HG02973 (cell line): ENCODE data around the gene HIC1.
A peak's percentile ranks its signal among the peaks of the same experiment; 100 is the strongest.

Experiments
- ATAC-seq: cut with Tn5 transposase; IDR thresholded peaks from one replicate; pipeline ENCODE4 v1.9.1; 2021; ENCODE audit warnings: moderate library complexity; ENCODE audit not compliant: unreplicated experiment

Gene HIC1

GRCh38 chr17:2025220-2025621 is 29.7 kb upstream of the HIC1 start, which contains the start of gene RTN4RL1:
Gene RTN4RL1, minus strand, starts transcription at chr17:2025334. Its CDS starts 469 bp downstream, at chr17:2024865.
- no peak for ATAC-seq

- ATAC-seq, result no peak
Observed at GRCh38 chr17:2025622-2026309, 29.1 kb upstream of the HIC1 start.

- ATAC-seq, result no peak
Observed at GRCh38 chr17:2027528-2028233, 27.2 kb upstream of the HIC1 start.

- ATAC-seq, result no peak
Observed at GRCh38 chr17:2028234-2028614, 26.7 kb upstream of the HIC1 start.

- ATAC-seq, result no peak
Observed at GRCh38 chr17:2028737-2029136, 26.2 kb upstream of the HIC1 start.

- ATAC-seq, result peak; percentile 64
Observed at GRCh38 chr17:2029911-2030778, 24.8 kb upstream of the HIC1 start, which contains the start of gene DPH1. Gene DPH1, plus strand, starts transcription at chr17:2030153. Its CDS starts 17 bp downstream, at chr17:2030170.

GRCh38 chr17:2030779-2031163 is 24.1 kb upstream of the HIC1 start:
- ATAC-seq, result no peak

- ATAC-seq, result no peak
Observed at GRCh38 chr17:2033153-2033552, 21.8 kb upstream of the HIC1 start.

GRCh38 chr17:2034157-2034556 is 20.7 kb upstream of the HIC1 start:
- ATAC-seq, result no peak

GRCh38 chr17:2034806-2035540 is 19.9 kb upstream of the HIC1 start:
- no peak for ATAC-seq

- no peak for ATAC-seq
Observed at GRCh38 chr17:2035541-2036488, 19.1 kb upstream of the HIC1 start.

- ATAC-seq, result no peak
Observed at GRCh38 chr17:2037155-2037554, 17.7 kb upstream of the HIC1 start.

GRCh38 chr17:2040219-2040827 is 14.6 kb upstream of the HIC1 start:
- no peak for ATAC-seq

- no peak for ATAC-seq
Observed at GRCh38 chr17:2040942-2041560, 13.9 kb upstream of the HIC1 start.

GRCh38 chr17:2041561-2042389 is 13.1 kb upstream of the HIC1 start, which contains the start of gene OVCA2:
Gene OVCA2, plus strand, starts transcription at chr17:2042022. Its CDS starts 26 bp downstream, at chr17:2042048.
- peak; percentile 84 for ATAC-seq

GRCh38 chr17:2042390-2042847 is 12.5 kb upstream of the HIC1 start:
- no peak for ATAC-seq

- ATAC-seq, result no peak
Observed at GRCh38 chr17:2042933-2043332, 12.0 kb upstream of the HIC1 start.

- no peak for ATAC-seq
Observed at GRCh38 chr17:2043785-2044184, 11.1 kb upstream of the HIC1 start.
